HG03097 (cell line): ENCODE data around the gene PTPRN2.
"Not testable (repeated sequence)": the region's sequence is repeated elsewhere in the genome, so short reads cannot be mapped to it uniquely, and the experiment has no call there.

Source experiments
- ATAC-seq: cut with Tn5 transposase; IDR thresholded peaks from one replicate; pipeline ENCODE4 v1.9.1; 2021; ENCODE audit not compliant: unreplicated experiment, low FRiP score

Gene PTPRN2

DNA sequence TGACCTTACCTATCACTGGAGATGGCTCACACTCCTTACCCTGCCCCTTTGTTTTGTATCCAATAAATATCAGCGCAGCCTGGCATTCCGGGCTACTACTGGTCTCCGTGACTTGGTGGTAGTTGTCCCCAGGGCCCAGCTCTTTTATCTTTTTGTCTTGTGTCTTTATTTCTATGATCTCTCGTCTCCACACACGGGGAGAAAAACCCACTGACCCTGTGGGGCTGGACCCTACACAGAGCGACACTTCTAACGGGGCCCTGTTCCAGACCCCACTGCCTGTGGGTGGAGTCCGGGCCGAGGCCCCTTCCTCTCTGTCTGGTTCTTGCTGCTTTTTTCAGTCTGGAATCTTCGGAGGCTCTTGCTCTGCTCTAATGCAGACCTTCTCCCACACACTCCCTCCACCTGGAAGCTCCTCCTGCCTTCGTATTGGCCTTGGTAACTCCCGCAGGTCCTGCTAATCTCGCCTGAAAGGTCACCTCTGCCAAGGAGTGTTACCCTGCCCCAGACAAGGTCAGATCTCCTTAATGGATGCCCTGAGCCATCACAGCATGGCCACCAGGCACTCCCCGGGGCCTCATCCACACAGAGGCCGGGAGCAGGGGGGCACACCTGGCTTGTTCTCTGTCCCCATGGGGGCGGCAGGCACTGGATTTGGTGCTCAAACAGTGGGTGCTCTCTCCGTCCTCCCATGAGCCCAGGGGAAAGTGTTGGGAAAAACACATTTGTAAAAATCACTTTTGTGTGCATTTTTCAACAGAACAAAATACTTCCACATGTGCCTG is 531.7 kb downstream of the PTPRN2 start:
- no peak for ATAC-seq

DNA sequence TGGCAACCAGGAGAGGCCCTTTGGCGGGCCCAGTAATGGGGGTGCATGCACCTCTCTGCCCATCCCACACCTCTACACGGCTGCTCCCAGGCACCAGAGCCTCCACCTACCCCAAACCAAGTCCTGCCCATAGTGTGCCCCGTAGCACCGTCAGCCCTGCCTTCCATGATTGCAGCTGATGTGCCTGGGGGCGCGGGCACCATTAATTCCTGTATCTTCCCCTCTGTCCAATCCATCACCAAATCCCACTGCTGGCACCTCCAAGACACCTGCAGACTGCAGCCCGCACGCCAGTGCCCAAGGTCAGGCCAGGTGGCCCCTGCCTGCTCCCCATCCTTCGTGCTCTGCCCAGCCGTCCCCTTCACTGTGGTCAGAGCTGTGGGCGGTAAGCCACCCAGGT is 533.0 kb downstream of the PTPRN2 start:
- no peak for ATAC-seq

- no peak for ATAC-seq
Measured at GRCh38 chr7:158054081-158054480, 533.5 kb downstream of the PTPRN2 start.

DNA sequence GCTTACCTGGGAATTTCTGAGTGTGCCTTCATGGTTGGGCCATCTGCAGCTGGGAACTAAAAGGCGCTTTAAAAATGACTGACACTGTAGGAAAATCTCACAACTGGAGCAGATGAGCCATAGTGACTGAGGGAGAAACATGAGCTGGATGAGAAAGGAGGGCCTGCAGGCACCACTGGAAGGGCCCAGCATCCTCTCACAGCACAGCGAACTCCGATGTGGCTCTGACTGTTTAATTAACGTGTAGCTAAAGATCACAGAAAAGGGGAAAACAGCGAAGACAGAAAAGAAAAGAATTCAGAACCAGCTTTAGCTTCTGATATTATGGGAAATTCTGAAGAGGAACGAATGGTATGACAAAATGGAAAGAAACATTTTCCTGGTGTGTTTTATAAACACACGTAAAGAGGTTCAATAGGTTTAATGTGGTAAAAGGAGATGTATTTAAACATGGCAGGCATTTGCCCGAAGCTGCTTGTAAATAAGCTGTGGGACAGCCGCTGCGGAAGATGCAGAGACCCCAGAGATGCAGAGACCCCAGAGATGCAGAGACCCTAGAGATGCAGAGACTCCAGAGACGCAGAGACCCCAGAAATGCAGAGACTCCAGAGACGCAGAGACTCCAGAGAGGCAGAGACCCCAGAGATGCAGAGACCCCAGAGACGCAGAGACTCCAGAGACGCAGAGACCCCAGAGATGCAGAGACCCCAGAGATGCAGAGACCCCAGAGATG is 534.3 kb downstream of the PTPRN2 start:
- no peak for ATAC-seq

DNA sequence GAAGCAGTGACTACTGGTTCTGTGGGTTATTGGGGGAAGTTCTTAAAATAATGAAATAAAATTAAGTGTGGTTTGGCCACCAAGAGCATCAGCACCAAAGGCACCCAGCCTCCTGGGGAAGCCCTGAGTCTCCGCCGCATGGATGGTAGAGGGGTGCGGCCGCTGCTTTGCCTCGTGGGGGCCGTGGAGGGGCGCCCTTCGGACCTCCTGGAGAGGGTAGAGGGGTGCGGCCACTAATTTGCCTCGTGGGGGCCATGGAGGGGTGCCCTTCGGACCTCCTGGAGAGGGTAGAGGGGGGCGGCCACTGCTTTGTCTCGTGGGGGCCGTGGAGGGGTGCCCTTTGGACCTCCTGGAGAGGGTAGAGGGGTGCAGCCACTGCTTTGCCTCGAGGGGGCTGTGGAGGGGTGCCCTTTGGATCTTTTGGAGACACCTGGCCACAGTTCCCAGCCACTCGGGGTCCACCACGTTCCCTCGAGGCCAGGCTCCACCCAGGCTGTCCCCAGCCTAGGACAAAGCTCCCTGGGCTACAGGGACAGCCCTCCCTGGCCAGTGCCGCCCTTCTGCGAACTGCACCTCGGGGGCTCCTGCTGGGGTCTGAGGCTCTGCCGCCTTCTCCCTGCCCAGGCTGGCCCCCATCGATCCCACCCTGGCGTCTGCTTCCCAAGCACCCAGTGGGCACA is 535.1 kb downstream of the PTPRN2 start:
- ATAC-seq, result no peak

- ATAC-seq, result no peak
Measured at GRCh38 chr7:158051776-158052175, 535.8 kb downstream of the PTPRN2 start.

GRCh38 chr7:158050978-158051651 is 536.5 kb downstream of the PTPRN2 start:
- ATAC-seq, result no peak

DNA sequence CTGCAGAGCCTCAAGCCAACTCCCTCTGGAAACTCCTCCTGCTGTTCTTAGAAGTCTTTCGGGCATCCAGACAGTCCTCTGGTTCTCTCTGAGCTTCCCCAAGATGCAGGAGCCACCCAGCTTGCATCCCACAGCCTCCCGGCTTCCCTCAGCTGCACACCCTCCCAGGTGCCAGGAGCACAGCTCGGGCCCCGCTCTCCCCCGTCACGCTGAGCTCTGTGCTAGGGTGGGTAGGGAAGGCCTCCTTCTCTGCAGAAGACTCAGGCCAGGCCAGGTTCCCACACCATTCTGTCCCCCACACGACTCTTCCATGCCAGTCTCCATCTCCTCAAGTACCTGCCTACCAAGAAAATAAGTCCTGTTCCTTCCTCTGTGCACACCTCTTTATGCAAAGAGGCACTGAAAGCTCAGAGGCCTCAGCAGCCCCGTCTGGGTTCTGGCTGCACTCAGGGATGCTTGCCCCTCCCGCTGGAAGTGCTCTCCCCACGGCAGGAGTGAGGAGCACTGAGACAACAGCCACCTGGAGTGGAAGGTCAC is 537.1 kb downstream of the PTPRN2 start:
- no peak for ATAC-seq

- no peak for ATAC-seq
Measured at GRCh38 chr7:158049271-158049670, 538.4 kb downstream of the PTPRN2 start.

DNA sequence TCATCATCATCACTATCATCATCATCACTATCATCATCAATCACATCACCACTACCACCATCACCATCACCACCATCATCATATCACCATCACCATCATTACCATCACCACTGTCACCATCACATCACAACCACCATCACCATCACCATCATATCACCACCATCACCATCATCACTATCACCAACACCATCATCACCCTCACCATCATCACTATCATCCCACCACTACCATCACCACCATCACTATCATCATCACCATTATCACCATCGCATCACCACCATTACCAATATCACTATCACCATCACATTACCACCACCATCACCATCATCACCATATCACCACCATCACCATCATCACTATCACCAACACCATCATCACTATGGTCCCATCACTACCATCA is 539.1 kb downstream of the PTPRN2 start:
- ATAC-seq, result no peak

- no peak for ATAC-seq
Measured at GRCh38 chr7:158047391-158048059, 540.1 kb downstream of the PTPRN2 start.

DNA sequence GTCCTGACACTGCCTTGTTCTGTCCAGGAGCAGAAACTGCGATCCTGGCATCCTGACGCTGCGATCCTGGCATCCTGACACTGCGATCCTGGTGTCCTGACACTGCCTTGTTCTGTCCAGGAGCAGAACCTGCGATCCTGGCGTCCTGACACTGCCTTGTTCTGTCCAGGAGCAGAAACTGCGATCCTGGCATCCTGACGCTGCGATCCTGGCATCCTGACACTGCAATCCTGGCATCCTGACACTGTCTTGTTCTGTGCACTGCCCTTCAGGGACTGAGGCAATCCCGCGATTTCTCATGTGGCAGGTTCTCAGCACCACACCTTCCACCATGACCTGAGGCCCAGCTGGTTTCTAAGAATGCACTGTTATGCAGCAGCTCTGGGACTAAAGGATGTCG is 541.4 kb downstream of the PTPRN2 start:
- not testable (repeated sequence) for ATAC-seq

GRCh38 chr7:158044482-158044823 is 543.2 kb downstream of the PTPRN2 start:
- ATAC-seq, result no peak

DNA sequence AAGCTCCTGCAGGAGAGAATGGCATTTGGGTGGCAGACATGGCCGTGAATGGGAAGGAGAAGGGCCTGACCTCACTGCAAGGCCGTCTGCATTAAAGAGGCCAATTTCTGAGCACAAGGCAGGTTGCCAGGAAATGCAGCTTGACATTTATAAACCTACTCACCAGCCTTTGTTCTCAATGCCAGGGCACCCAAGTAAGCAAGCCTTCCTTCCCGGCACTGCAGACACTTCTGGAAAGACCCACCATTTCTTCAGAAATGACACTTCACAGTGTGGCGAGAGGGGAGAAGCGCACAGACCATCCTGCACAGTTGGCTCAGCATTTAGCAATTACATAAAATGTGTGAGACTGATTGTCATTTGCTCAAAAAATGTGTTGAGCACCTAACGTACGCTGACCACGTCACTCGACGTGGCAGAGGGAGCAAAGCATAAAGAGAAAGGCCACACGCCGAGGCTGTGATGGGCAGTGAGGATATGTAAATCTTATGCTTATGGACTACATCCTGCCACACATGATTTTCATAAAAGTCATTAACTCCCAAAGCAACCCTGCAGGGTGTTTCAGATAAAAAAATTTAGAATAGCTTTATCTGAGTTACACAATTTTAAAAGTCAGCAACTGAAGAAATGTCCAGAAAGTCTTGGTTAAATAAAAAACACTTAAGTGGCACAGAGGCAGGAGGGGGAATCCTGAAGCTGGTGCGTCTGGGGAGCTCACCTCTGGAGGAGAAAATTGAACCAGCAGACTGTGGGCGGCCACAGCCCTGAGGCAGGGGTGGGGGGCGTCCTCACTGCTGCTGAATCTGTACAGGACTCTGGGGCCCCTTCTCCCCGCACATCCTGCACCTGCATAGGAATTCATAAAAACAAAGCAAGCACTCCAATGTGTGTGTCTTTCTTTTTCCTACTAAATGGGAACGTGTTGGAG is 543.8 kb downstream of the PTPRN2 start:
- ATAC-seq, result no peak

GRCh38 chr7:158042156-158042880 is 545.3 kb downstream of the PTPRN2 start:
- ATAC-seq, result no peak

- no peak for ATAC-seq
Measured at GRCh38 chr7:158040199-158040598, 547.4 kb downstream of the PTPRN2 start.

DNA sequence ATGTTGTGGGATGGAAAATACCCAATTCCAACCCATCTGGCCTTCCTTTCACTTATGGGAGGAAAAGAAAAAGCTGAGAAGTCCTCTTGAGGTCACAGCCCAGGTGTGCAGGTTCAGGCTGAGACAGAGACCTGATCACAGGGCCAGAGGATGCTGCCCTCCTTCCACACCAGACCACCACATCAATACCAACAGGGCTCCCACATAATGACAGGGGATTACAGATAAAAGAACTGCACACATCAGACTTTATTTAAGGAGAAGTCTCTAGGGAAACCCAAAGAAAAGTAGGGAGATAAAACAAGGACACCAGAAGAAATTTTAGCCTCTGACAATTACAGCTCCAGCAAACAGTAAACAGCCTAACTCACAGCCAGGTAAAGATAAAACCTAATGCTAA is 548.4 kb downstream of the PTPRN2 start:
- ATAC-seq, result no peak

DNA sequence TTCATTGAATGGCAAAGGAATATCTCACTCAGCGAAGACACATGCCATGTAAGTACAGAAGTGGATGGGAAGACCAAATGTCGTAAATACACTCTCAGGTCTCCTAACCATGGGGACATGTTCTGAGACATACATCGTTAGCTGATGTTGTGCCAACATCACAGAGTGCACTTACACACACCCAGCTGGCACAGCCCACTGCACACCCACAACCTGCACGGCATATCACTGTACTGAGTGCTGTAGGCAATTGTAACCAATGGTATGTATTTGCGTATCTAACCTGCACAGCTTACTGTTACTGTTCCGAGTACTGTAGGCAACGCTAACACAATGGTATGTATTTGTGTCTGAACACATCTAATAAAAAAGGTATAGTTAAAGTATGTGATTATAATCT is 550.4 kb downstream of the PTPRN2 start:
- no peak for ATAC-seq

GRCh38 chr7:158035343-158035742 is 552.3 kb downstream of the PTPRN2 start:
- ATAC-seq, result no peak
